Liver (tissue), 9 donors: Measurements from ENCODE around the gene PDCL3. TPM values are rescaled to one million over a fixed set of nuclear protein-coding genes. Genes with fewer than 3 reads are reported as not detected.

Experiments
- DNase-seq: peaks from one replicate; pipeline ENCODE4 v3.0.0-alpha.2; 2017; ENCODE audit warnings: low spot score
- H3K27ac ChIP-seq, 2 donors: one replicate each; pipeline ENCODE4 v1.7.0; 2013; ENCODE audit warnings: inconsistent platforms in 2 of 2, low read length in 2 of 2, control low read depth in 1 of 2, low read depth in 1 of 2, mild to moderate bottlenecking in 1 of 2
- H3K27me3 ChIP-seq, 4 donors: one replicate each; pipeline versions ENCODE4 v1.6.1 to v1.7.0; 2013; ENCODE audit warnings: low read length in 3 of 4, inconsistent platforms in 1 of 4, mild to moderate bottlenecking in 1 of 4, moderate library complexity in 1 of 4; ENCODE audit not compliant: control insufficient read depth in 4 of 4, insufficient read depth in 4 of 4
- H3K36me3 ChIP-seq, 4 donors: one replicate each; pipeline versions ENCODE4 v1.6.1 to v1.7.0; 2013; ENCODE audit warnings: low read length in 3 of 4, mild to moderate bottlenecking in 3 of 4, low read depth in 1 of 4, moderate library complexity in 1 of 4; ENCODE audit not compliant: control insufficient read depth in 4 of 4, insufficient read depth in 3 of 4
- H3K4me1 ChIP-seq, 4 donors: one replicate each; pipeline versions ENCODE4 v1.6.1 to v1.7.0; 2013; ENCODE audit warnings: low read length in 3 of 4, mild to moderate bottlenecking in 3 of 4, moderate library complexity in 1 of 4; ENCODE audit not compliant: control insufficient read depth in 4 of 4, insufficient read depth in 4 of 4
- H3K4me3 ChIP-seq, 3 donors: one replicate each; pipeline versions ENCODE4 v1.6.1 to v1.7.0; 2013; ENCODE audit warnings: low read length in 3 of 3, control low read depth in 1 of 3, low read depth in 1 of 3, mild to moderate bottlenecking in 1 of 3
- H3K9ac ChIP-seq, 2 donors: one replicate each; pipeline ENCODE4 v1.7.0; 2013; ENCODE audit warnings: low read length in 2 of 2, mild to moderate bottlenecking in 2 of 2, moderate library complexity in 2 of 2, control low read depth in 1 of 2, low read depth in 1 of 2
- H3K9me3 ChIP-seq, 4 donors: one replicate each; pipeline versions ENCODE4 v1.6.1 to v1.7.0; 2013; ENCODE audit warnings: low read length in 3 of 4; ENCODE audit not compliant: control insufficient read depth in 4 of 4
- ATF3 ChIP-seq: IDR thresholded peaks from 2 replicates; pipeline ENCODE4 v1.6.1; 2016; ENCODE audit warnings: antibody characterized with exemption
- EGR1 ChIP-seq, 2 donors: IDR thresholded peaks; 2 replicates each; pipeline ENCODE4 v1.6.1; 2016 to 2018; ENCODE audit warnings: antibody characterized with exemption in 2 of 2, low read depth in 2 of 2
- FOXA2 ChIP-seq: IDR thresholded peaks from 2 replicates; pipeline ENCODE4 v1.6.1; 2016; ENCODE audit warnings: antibody characterized with exemption
- GABPA ChIP-seq, 2 donors: IDR thresholded peaks in 1 of 2; conservative IDR thresholded peaks in 1 of 2; 2 replicates each; pipeline ENCODE4 v1.6.1; 2016; ENCODE audit warnings: antibody characterized with exemption in 2 of 2, mild to moderate bottlenecking in 1 of 2, moderate library complexity in 1 of 2
- HNF4A ChIP-seq, 2 donors: conservative IDR thresholded peaks; 2 replicates each; pipeline ENCODE4 v1.6.1; 2016; ENCODE audit warnings: antibody characterized with exemption in 2 of 2, mild to moderate bottlenecking in 2 of 2
- JUND ChIP-seq, 2 donors: IDR thresholded peaks; 2 replicates each; pipeline ENCODE4 v1.6.1; 2016; ENCODE audit warnings: antibody characterized with exemption in 2 of 2
- NR2F2 ChIP-seq: IDR thresholded peaks from 2 replicates; pipeline ENCODE4 v1.6.1; 2016; ENCODE audit warnings: antibody characterized with exemption
- REST ChIP-seq: IDR thresholded peaks from 2 replicates; pipeline ENCODE4 v1.6.1; 2016; ENCODE audit warnings: antibody characterized with exemption, mild to moderate bottlenecking
- RXRA ChIP-seq, 2 donors: IDR thresholded peaks; 2 replicates each; pipeline ENCODE4 v1.6.1; 2017 to 2018; ENCODE audit warnings: antibody characterized with exemption in 2 of 2, mild to moderate bottlenecking in 1 of 2
- TAF1 ChIP-seq: conservative IDR thresholded peaks from 2 replicates; pipeline ENCODE4 v1.6.1; 2016; ENCODE audit warnings: antibody characterized with exemption, mild to moderate bottlenecking
- YY1 ChIP-seq: IDR thresholded peaks from 2 replicates; pipeline ENCODE4 v1.6.1; 2016; ENCODE audit warnings: antibody characterized with exemption, mild to moderate bottlenecking
- WGBS: extraction: QIAGEN DNeasy Blood & Tissue Kit; methylation state at CpG from one replicate; pipeline ENCODE4 v1.1.7; 2013; 5-methylcytosine and 5-hydroxymethylcytosine counted together
- polyA plus RNA-seq, 2 donors: library from polyadenylated mRNA; stranded (reverse) in 1 of 2; unstranded in 1 of 2; fragments of 200-250 nt in 1 of 2; fragments of >200 nt in 1 of 2; fragmentation: Nextera tagmentation in 1 of 2; extraction: Ambion mirVana in 1 of 2; gene quantifications; one replicate each; pipeline versions ENCODE4 v1.2.1 to v1.2.3, GENCODE V29; 2013 to 2015
- total RNA-seq, 2 donors: library from RNA; depleted of rRNA; stranded (reverse); fragments of >200 nt; gene quantifications; one replicate each; pipeline ENCODE4 v1.2.3, GENCODE V29; 2014
- TF ChIP-seq, protein P1 (sequence below): IDR thresholded peaks from 2 replicates; pipeline ENCODE4 v1.6.1; 2016; ENCODE audit warnings: antibody characterized with exemption
- TF ChIP-seq, protein P2 (sequence below): fragments of 150-350 bp; IDR thresholded peaks from 2 replicates; pipeline ENCODE4 v1.5.1; 2017; ENCODE audit warnings: improper control_type of control experiment, low read depth, low read length; ENCODE audit not compliant: missing input control
- TF ChIP-seq, protein P3 (sequence below): IDR thresholded peaks from 2 replicates; pipeline ENCODE4 v1.6.1; 2016; ENCODE audit warnings: antibody characterized with exemption
- donor health status: healthy.
- donor health status: healthy.
- donor health status: healthy.
- donor health status: healthy.
- donor health status: healthy.

The PDCL3 gene
- total and polyA plus RNA-seq, 4 donors, result 4.2 to 12.3 (median 7.0) TPM

- Histone ChIP-seq H3K4me1 (no peaks in the 10 kb centered on the region), H3K4me3 (no peak overlapping the region), H3K36me3 (no peaks in the 10 kb centered on the region), H3K9me3 (peaks cover 0 to 5% (median 0%) of the 10 kb centered on the region in 4 donors), H3K9ac (no peak overlapping the region), H3K27me3 (no peaks in the 10 kb centered on the region), H3K27ac (no peak overlapping the region)
- no peak for TF ChIP-seq TAF1
- no peak for TF ChIP-seq RXRA (IDR thresholded peaks at IDR 0.05)
- no peak for DNase-seq
- WGBS, result 88% methylated on average over 8 of the region's 8 CpGs
Observed at GRCh38 chr2:100621371-100621951, 58.7 kb downstream of the PDCL3 start.

DNA sequence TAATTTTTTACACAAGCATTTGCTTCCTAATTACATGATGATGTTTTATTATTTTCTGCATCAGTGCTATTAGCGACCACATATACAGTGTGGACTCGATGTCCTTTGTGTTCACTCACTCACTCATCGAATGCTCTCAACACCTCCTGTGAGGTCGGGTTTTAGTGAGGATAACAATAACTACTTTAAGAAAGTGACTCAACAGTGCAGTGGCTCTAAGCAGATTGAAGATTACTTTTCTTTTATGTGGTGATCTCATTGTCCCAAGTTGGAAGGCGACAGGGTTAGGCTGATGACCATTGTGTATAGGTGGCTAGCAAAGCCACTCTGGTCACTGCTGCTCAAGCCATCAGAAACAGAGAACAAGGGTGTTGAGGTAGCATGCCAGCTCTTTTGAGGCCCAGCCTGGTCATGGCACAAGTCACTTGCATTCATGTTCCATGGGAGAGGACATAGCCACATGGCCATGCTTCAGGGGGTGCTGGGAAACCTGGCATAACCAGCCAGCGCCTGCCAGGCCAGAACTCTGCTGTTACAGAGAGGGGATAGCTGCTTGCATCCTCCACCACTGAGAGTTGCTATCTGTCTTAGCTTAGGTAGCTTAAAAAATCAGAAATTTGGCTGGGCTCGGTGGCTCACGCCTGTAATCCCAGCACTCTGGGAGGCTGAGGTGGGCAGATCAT is 60.4 kb downstream of the PDCL3 start:
- 82% methylated on average over 8 of the region's 8 CpGs for WGBS
- no peaks in the 10 kb centered on the region for H3K27me3 ChIP-seq
- H3K9ac ChIP-seq, result no peak overlapping the region
- no peak overlapping the region for H3K4me3 ChIP-seq
- no peaks in the 10 kb centered on the region for H3K36me3 ChIP-seq
- TF ChIP-seq REST (no peak), ATF3 (no peak), GABPA (IDR thresholded peaks at IDR 0.05 in 1 of 2, conservative IDR thresholded peaks at IDR 0.05 in 1 of 2) (no peak), JUND (IDR thresholded peaks at IDR 0.05) (no peak), FOXA2 (no peak), TAF1 (no peak)
- TF ChIP-seq, protein P1, sequence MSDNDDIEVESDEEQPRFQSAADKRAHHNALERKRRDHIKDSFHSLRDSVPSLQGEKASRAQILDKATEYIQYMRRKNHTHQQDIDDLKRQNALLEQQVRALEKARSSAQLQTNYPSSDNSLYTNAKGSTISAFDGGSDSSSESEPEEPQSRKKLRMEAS, result no peak
- H3K9me3 ChIP-seq, result peaks cover 0 to 5% (median 0%) of the 10 kb centered on the region in 4 donors
- no peaks in the 10 kb centered on the region for H3K4me1 ChIP-seq
- no peak for DNase-seq
- H3K27ac ChIP-seq, result no peak overlapping the region

GRCh38 chr2:100623930-100624329 is 61.1 kb downstream of the PDCL3 start:
- 80% methylated on average over 2 of the region's 2 CpGs for WGBS

More at GRCh38 chr2:100623930-100624329, 61.1 kb downstream of the PDCL3 start:
- Histone ChIP-seq H3K9ac (no peak overlapping the region), H3K4me3 (no peak overlapping the region), H3K27me3 (no peaks in the 10 kb centered on the region), H3K27ac (no peak overlapping the region), H3K9me3 (peaks cover 0 to 5% (median 0%) of the 10 kb centered on the region in 4 donors), H3K4me1 (no peaks in the 10 kb centered on the region), H3K36me3 (no peaks in the 10 kb centered on the region)
- TF ChIP-seq REST, result no peak
- TF ChIP-seq, protein P2, sequence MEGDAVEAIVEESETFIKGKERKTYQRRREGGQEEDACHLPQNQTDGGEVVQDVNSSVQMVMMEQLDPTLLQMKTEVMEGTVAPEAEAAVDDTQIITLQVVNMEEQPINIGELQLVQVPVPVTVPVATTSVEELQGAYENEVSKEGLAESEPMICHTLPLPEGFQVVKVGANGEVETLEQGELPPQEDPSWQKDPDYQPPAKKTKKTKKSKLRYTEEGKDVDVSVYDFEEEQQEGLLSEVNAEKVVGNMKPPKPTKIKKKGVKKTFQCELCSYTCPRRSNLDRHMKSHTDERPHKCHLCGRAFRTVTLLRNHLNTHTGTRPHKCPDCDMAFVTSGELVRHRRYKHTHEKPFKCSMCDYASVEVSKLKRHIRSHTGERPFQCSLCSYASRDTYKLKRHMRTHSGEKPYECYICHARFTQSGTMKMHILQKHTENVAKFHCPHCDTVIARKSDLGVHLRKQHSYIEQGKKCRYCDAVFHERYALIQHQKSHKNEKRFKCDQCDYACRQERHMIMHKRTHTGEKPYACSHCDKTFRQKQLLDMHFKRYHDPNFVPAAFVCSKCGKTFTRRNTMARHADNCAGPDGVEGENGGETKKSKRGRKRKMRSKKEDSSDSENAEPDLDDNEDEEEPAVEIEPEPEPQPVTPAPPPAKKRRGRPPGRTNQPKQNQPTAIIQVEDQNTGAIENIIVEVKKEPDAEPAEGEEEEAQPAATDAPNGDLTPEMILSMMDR, result no peak
- no peak for TF ChIP-seq GABPA (IDR thresholded peaks at IDR 0.05 in 1 of 2, conservative IDR thresholded peaks at IDR 0.05 in 1 of 2)
- TF ChIP-seq RXRA (IDR thresholded peaks at IDR 0.05), result no peak
- no peak for TF ChIP-seq EGR1 (IDR thresholded peaks at IDR 0.05; ENCODE audit: low read depth in 2 of 2)
- TF ChIP-seq HNF4A (conservative IDR thresholded peaks at IDR 0.05), result no peak
- TF ChIP-seq YY1, result no peak
- TF ChIP-seq, protein P3, sequence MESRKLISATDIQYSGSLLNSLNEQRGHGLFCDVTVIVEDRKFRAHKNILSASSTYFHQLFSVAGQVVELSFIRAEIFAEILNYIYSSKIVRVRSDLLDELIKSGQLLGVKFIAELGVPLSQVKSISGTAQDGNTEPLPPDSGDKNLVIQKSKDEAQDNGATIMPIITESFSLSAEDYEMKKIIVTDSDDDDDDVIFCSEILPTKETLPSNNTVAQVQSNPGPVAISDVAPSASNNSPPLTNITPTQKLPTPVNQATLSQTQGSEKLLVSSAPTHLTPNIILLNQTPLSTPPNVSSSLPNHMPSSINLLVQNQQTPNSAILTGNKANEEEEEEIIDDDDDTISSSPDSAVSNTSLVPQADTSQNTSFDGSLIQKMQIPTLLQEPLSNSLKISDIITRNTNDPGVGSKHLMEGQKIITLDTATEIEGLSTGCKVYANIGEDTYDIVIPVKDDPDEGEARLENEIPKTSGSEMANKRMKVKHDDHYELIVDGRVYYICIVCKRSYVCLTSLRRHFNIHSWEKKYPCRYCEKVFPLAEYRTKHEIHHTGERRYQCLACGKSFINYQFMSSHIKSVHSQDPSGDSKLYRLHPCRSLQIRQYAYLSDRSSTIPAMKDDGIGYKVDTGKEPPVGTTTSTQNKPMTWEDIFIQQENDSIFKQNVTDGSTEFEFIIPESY, result no peak
- TF ChIP-seq NR2F2, result no peak
- no peak for DNase-seq
